Neural progenitor cell (in vitro differentiated cells): Measurements from ENCODE around the gene STK4.

Experiments
- EZH2phosphoT487 ChIP-seq: fragments of 200-600 bp; sonication (generic); IDR thresholded peaks from 2 replicates; pipeline ENCODE4 v1.6.1; 2017; ENCODE audit warnings: antibody characterized with exemption
- TF ChIP-seq, protein P1 (sequence below): fragments of 200-600 bp; sonication (generic); IDR thresholded peaks from 2 replicates; pipeline ENCODE4 v1.5.1; 2017; ENCODE audit warnings: antibody characterized with exemption, mild to moderate bottlenecking

DNA sequence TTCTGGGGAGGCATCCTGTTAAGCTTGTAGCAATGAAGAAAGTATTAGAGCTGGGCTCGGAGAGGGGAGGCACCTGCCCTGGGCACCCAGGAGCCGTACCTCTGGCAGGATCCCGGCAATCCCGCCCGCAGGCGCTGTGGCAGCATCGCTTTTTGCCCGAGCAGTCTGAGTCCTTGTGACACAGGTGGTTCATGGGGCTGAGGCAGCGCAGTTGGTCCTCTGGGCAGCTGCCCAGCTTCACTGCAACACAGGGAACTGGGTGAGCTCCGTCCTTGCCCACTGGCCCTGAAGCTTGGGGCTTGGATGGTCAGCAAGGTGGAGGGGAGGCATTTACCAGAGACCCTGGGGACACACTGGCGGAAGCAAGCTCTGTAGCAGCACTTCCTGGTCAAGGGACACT lies 144.0 kb downstream of the STK4 start:
- TF ChIP-seq, protein P1, sequence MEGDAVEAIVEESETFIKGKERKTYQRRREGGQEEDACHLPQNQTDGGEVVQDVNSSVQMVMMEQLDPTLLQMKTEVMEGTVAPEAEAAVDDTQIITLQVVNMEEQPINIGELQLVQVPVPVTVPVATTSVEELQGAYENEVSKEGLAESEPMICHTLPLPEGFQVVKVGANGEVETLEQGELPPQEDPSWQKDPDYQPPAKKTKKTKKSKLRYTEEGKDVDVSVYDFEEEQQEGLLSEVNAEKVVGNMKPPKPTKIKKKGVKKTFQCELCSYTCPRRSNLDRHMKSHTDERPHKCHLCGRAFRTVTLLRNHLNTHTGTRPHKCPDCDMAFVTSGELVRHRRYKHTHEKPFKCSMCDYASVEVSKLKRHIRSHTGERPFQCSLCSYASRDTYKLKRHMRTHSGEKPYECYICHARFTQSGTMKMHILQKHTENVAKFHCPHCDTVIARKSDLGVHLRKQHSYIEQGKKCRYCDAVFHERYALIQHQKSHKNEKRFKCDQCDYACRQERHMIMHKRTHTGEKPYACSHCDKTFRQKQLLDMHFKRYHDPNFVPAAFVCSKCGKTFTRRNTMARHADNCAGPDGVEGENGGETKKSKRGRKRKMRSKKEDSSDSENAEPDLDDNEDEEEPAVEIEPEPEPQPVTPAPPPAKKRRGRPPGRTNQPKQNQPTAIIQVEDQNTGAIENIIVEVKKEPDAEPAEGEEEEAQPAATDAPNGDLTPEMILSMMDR: no peak
- no peak for TF ChIP-seq EZH2phosphoT487
